ENCODE results near the gene TMCO1. TPM values are rescaled to one million over a fixed set of nuclear protein-coding genes. Genes with fewer than 3 reads are reported as not detected.
"Not testable (repeated sequence)": the region's sequence is repeated elsewhere in the genome, so short reads cannot be mapped to it uniquely, and the experiment has no call there.

The TMCO1 gene
- total RNA-seq, 4 donors from 2014 or later: 33.2 to 57.7 (median 40.2) TPM

DNA sequence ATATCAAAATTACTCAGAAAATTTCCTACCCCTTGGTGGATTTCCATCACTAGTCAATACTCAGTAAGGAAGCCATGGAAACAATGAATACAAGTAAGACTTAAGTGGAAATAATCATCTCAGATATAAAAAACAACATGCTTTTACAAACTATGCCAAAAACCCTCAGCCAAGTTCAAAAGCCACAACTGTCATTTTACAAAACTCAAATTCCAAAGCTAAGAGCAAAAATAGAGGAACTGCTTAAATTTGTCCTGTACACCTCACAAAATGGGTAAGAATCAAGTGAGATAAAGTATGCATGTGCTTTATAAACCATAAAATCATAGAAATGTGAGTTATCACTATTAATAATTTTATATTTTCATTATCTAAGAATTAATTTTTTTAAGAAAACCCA, 9.6 kb downstream of the TMCO1 start:
- no peak for ATAC-seq
- H3K9me3 ChIP-seq: no peaks in the 10 kb centered on the region
- peaks cover 0 to 65% of the 10 kb centered on the region in 2 donors for H3K36me3 ChIP-seq
- no peak overlapping the region for H3K4me3 ChIP-seq
- H3K27me3 ChIP-seq: no peaks in the 10 kb centered on the region
- TF ChIP-seq, protein P1, sequence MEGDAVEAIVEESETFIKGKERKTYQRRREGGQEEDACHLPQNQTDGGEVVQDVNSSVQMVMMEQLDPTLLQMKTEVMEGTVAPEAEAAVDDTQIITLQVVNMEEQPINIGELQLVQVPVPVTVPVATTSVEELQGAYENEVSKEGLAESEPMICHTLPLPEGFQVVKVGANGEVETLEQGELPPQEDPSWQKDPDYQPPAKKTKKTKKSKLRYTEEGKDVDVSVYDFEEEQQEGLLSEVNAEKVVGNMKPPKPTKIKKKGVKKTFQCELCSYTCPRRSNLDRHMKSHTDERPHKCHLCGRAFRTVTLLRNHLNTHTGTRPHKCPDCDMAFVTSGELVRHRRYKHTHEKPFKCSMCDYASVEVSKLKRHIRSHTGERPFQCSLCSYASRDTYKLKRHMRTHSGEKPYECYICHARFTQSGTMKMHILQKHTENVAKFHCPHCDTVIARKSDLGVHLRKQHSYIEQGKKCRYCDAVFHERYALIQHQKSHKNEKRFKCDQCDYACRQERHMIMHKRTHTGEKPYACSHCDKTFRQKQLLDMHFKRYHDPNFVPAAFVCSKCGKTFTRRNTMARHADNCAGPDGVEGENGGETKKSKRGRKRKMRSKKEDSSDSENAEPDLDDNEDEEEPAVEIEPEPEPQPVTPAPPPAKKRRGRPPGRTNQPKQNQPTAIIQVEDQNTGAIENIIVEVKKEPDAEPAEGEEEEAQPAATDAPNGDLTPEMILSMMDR (IDR thresholded peaks at IDR 0.05): no peak
- TF ChIP-seq POLR2AphosphoS5 (IDR thresholded peaks at IDR 0.05): no peak
- TF ChIP-seq EP300 (IDR thresholded peaks at IDR 0.05): no peak
- TF ChIP-seq POLR2A (IDR thresholded peaks at IDR 0.05): no peak
- H3K27ac ChIP-seq: no peak overlapping the region
- H3K4me1 ChIP-seq: peaks cover 0 to 8% (median 0%) of the 10 kb centered on the region in 3 donors

DNA sequence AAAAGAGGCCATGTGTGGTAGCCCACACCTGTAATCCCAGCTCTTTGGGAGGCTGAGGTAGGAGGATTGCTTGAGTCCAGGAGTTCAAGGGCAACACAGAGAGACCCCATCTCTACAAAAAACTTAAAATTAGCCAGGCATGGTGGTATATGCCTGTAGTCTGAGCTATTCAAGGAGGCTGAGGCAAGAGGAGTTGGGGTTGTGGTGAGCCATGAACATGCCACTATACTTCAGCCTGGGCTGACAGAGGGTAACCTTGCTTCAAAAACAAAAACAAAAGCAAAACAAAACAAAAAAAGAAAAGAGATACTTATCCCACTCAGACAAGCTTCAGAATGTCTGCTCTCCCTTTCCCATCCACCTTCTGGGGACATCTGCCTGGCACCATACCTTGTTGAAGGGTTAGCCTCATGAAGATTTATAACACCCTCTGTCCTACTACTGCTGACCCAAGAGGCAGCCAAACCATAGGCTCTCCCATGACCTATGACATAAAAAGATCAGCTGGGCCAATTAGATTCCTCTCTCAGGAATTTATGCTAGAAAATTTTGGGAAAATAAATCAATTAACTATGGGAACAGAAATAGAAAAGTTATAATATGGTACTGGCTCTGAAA, 13.2 kb downstream of the TMCO1 start:
- H3K4me3 ChIP-seq: no peak overlapping the region
- no peaks in the 10 kb centered on the region for H3K9me3 ChIP-seq
- H3K4me1 ChIP-seq: no peaks in the 10 kb centered on the region
- peaks cover 0 to 81% of the 10 kb centered on the region in 2 donors for H3K36me3 ChIP-seq
- TF ChIP-seq EP300 (IDR thresholded peaks at IDR 0.05): no peak
- TF ChIP-seq, protein P1 (IDR thresholded peaks at IDR 0.05): no peak
- H3K27me3 ChIP-seq: no peaks in the 10 kb centered on the region
- ATAC-seq: no peak
- no peak overlapping the region for H3K27ac ChIP-seq

DNA sequence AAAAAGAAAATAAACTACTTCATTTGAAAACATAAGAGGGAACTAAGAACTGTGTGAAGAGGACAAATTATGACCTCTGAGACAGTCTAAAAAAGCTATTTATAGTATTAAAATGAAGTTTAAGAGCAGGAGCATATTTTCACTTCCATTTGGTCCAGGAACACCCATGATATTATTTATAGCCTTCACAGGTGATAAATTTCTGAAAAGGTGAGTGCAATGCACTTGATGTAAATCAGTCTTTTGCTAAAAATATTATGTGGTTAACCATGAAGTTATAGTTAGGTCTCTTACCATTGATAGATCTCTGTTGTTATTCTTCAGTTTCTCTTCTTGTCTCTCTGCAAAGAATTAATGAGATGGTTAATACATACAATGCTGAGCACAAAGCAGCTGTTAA, 14.7 kb downstream of the TMCO1 start:
- no peak for ATAC-seq
- Histone ChIP-seq H3K4me3 (no peak overlapping the region), H3K36me3 (peaks cover 0 to 77% of the 10 kb centered on the region in 2 donors), H3K27ac (no peak overlapping the region), H3K27me3 (no peaks in the 10 kb centered on the region), H3K9me3 (no peaks in the 10 kb centered on the region), H3K4me1 (no peaks in the 10 kb centered on the region)
- TF ChIP-seq EP300 (IDR thresholded peaks at IDR 0.05) (no peak), POLR2AphosphoS5 (IDR thresholded peaks at IDR 0.05) (no peak), POLR2A (IDR thresholded peaks at IDR 0.05) (no peak)
- TF ChIP-seq, protein P1 (IDR thresholded peaks at IDR 0.05): no peak

DNA sequence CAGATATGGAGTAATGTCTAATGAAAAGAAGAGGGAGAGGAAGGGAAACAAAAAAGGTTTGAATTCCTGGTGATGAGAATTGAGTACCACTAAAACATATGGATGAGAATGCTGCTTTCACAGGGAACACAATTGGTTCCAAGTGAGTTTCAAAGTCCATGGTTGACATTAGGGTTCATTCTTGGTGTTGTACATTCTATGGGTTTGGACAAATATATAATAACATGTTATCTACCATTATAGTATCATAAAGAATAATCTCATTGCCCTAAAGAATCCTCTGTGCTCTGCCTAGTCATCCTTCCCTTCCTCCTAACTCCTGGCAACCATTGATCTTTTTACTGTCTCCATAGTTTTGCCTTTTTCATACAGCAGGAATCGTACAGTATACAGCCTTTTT, 20.1 kb downstream of the TMCO1 start:
- H3K4me3 ChIP-seq: no peak overlapping the region
- WGBS, 2 donors (ENCODE audit: low coverage in 1 of 2): 75 to 86% methylated on average over 1 of the region's 1 CpG
- ATAC-seq: no peak
- TF ChIP-seq POLR2AphosphoS5 (IDR thresholded peaks at IDR 0.05) (no peak), EP300 (IDR thresholded peaks at IDR 0.05) (no peak), POLR2A (IDR thresholded peaks at IDR 0.05) (no peak)
- H3K27ac ChIP-seq: no peak overlapping the region
- H3K27me3 ChIP-seq: no peaks in the 10 kb centered on the region
- peaks cover 0 to 77% of the 10 kb centered on the region in 2 donors for H3K36me3 ChIP-seq
- no peaks in the 10 kb centered on the region for H3K4me1 ChIP-seq
- no peaks in the 10 kb centered on the region for H3K9me3 ChIP-seq

DNA sequence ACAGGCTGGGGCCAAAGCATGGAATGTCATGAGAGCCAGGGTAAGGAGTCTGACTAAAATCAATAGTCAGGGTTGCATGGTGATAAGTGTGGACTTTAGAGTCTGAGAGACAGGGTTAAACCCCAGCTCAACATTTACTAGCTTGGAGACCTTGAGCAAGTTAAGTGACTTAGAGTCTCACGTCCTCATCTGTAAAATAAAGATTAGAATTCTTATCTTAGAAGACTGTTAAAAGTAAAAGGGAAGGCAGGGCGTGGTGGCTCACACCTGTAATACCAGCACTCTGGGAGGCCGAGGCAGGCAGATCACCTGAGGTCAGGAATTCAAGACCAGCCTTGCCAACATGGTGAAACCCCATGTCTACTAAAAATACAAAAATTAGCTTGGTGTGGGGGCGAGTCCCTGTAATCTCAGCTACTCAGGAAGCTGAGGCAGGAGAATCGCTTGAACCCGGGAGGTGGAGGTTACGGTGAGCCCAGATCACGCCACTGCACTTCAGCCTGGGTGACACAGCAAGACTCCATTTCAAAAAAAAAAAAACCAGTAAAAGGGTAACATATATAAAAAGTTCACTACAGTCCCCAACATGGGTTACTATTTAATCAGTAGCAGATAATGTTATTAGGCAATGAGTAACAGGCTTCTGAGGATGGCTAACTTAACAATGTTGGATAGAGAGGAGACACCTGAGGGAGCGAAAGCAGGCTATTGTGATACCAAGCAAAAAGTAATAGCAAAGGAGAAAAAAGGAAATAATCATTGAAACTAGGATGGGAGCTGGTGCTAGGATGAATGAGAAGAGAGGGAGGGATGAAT, 20.8 kb downstream of the TMCO1 start:
- TF ChIP-seq POLR2AphosphoS5 (IDR thresholded peaks at IDR 0.05) (no peak), EP300 (IDR thresholded peaks at IDR 0.05) (no peak), POLR2A (IDR thresholded peaks at IDR 0.05) (no peak)
- TF ChIP-seq, protein P1 (IDR thresholded peaks at IDR 0.05): no peak
- 91 to 93% methylated on average over 7 to 9 of the region's 9 CpGs for WGBS, 2 donors (ENCODE audit: low coverage in 1 of 2)
- ATAC-seq: no peak
- no peaks in the 10 kb centered on the region for H3K27me3 ChIP-seq
- no peak overlapping the region for H3K4me3 ChIP-seq
- no peak overlapping the region for H3K27ac ChIP-seq
- H3K36me3 ChIP-seq: peaks cover under 1 to 77% of the 10 kb centered on the region in 2 donors
- H3K9me3 ChIP-seq: no peaks in the 10 kb centered on the region
- H3K4me1 ChIP-seq: no peaks in the 10 kb centered on the region

DNA sequence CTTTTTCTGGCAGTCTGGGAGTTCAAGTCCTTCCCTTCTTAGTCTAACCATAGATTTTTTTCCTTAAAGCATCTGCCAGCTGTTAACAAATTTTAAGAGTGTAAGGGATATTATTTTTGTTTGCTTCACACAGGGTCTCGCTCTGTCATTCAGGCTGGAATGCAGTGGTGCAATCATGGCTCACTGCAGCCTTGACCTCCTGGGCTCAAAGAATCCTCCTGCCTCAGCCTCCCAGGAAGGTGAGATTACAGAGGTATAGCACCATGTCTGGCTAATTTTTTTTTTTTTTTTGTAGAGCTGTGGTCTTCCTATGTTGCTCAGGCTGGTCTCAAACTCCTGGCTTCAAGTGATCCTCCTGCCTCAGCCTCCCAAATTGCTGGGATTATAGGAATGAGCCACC, 23.8 kb downstream of the TMCO1 start:
- not testable (repeated sequence) for H3K27me3 ChIP-seq, ATAC-seq, H3K4me3 ChIP-seq, H3K27ac ChIP-seq, H3K9me3 ChIP-seq, H3K4me1 ChIP-seq
- H3K36me3 ChIP-seq: peaks cover 4 to 78% of the 10 kb centered on the region in 2 donors
- 94 to 100% methylated on average over 1 of the region's 1 CpG for WGBS, 2 donors (ENCODE audit: low coverage in 1 of 2)
